LNCAP (cell line): ENCODE results near the gene COPZ2.

ENCODE experiments used
- CTCF ChIP-seq: fragments of 450-650 bp; IDR thresholded peaks from 2 replicates; pipeline ENCODE4 v1.5.1; 2017; ENCODE audit warnings: mild to moderate bottlenecking

Gene COPZ2

GRCh38 chr17:48012654-48013053, 24.9 kb downstream of the COPZ2 start:
- no peak for TF ChIP-seq CTCF

- no peak for TF ChIP-seq CTCF
Observed at GRCh38 chr17:48012151-48012520, 25.5 kb downstream of the COPZ2 start.

GRCh38 chr17:48011405-48012150, 26.0 kb downstream of the COPZ2 start:
- TF ChIP-seq CTCF, result peak; percentile 28; the same call in 1 of the 2 replicates

GRCh38 chr17:48010193-48010592, 27.4 kb downstream of the COPZ2 start:
- no peak for TF ChIP-seq CTCF

- no peak for TF ChIP-seq CTCF
Observed at GRCh38 chr17:48006936-48007709, 30.5 kb downstream of the COPZ2 start.

- TF ChIP-seq CTCF, result no peak
Observed at GRCh38 chr17:48004983-48005382, 32.6 kb downstream of the COPZ2 start.

GRCh38 chr17:48003417-48004151, 34.0 kb downstream of the COPZ2 start:
- no peak for TF ChIP-seq CTCF
